Smooth muscle cell (in vitro differentiated cells): ENCODE results near the gene KCNN1. TPM values are rescaled to one million over a fixed set of nuclear protein-coding genes. Genes with fewer than 3 reads are reported as not detected.

ENCODE experiments used
- DNase-seq: peaks from one replicate; lab custom pipeline; 2025; ENCODE audit not compliant: unreplicated experiment; lab: John Stamatoyannopoulos, UW
- H2AFZ ChIP-seq: fragments of 200-600 bp; sonication (generic); 2 replicates; pipeline ENCODE4 v1.6.0; 2016; ENCODE audit warnings: antibody characterized with exemption, low read depth, mild to moderate bottlenecking
- H3F3A ChIP-seq: fragments of 200-600 bp; sonication (generic); 2 replicates; pipeline ENCODE4 v1.6.0; 2017; ENCODE audit warnings: antibody characterized with exemption, low read depth
- H3K27ac ChIP-seq: fragments of 200-600 bp; sonication (generic); 2 replicates; pipeline ENCODE4 v1.5.1; 2016; ENCODE audit warnings: low read depth, mild to moderate bottlenecking
- H3K27me3 ChIP-seq: fragments of 200-600 bp; sonication (generic); 2 replicates; pipeline ENCODE4 v1.6.1; 2016; ENCODE audit warnings: low read depth, mild to moderate bottlenecking
- H3K36me3 ChIP-seq: fragments of 200-600 bp; sonication (generic); 2 replicates; pipeline ENCODE4 v1.5.1; 2016; ENCODE audit warnings: low read depth
- H3K4me1 ChIP-seq: fragments of 200-600 bp; sonication (generic); 2 replicates; pipeline ENCODE4 v1.5.1; 2016; ENCODE audit warnings: low read depth
- H3K4me2 ChIP-seq: fragments of 200-600 bp; sonication (generic); 2 replicates; pipeline ENCODE4 v1.6.0; 2016; ENCODE audit warnings: mild to moderate bottlenecking
- H3K4me3 ChIP-seq: fragments of 200-600 bp; sonication (generic); 2 replicates; pipeline ENCODE4 v1.5.1; 2016; ENCODE audit warnings: mild to moderate bottlenecking
- H3K79me2 ChIP-seq: fragments of 200-600 bp; sonication (generic); 2 replicates; pipeline ENCODE4 v1.6.0; 2016; ENCODE audit warnings: low read depth, mild to moderate bottlenecking
- H3K9ac ChIP-seq: fragments of 200-600 bp; sonication (generic); 2 replicates; pipeline ENCODE4 v1.6.0; 2016; ENCODE audit warnings: low read depth
- H3K9me3 ChIP-seq: fragments of 200-600 bp; sonication (generic); replicated peaks from 2 replicates; pipeline ENCODE4 v1.5.1; 2016; ENCODE audit warnings: low read depth
- H4K20me1 ChIP-seq: fragments of 200-600 bp; sonication (generic); 2 replicates; pipeline ENCODE4 v1.6.0; 2016; ENCODE audit warnings: low read depth
- WGBS: methylation state at CpG from one replicate; pipeline ENCODE4 v1.1.7; 2016; ENCODE audit warnings: low lambda C conversion rate; 5-methylcytosine and 5-hydroxymethylcytosine counted together
- polyA plus RNA-seq: library from polyadenylated mRNA; unstranded; fragments of >200 nt; fragmentation: Nextera tagmentation; extraction: Ambion mirVana; gene quantifications from 2 replicates; pipeline ENCODE4 v1.2.1, GENCODE V29; 2016
- total RNA-seq: library from RNA; depleted of rRNA; stranded (reverse); fragments of >200 nt; gene quantifications from 2 replicates; pipeline ENCODE4 v1.2.3, GENCODE V29; 2014
- TF ChIP-seq, protein P1 (sequence below): fragments of 200-600 bp; sonication (generic); IDR thresholded peaks from 2 replicates; pipeline ENCODE4 v1.5.1; 2017; ENCODE audit warnings: borderline replicate concordance, mild to moderate bottlenecking, antibody characterized with exemption; ENCODE audit not compliant: insufficient read depth, poor library complexity, severe bottlenecking

KCNN1 gene
- total and polyA plus RNA-seq, 2 experiments from 2014 or later: 0.22 to 4.2 TPM

DNA sequence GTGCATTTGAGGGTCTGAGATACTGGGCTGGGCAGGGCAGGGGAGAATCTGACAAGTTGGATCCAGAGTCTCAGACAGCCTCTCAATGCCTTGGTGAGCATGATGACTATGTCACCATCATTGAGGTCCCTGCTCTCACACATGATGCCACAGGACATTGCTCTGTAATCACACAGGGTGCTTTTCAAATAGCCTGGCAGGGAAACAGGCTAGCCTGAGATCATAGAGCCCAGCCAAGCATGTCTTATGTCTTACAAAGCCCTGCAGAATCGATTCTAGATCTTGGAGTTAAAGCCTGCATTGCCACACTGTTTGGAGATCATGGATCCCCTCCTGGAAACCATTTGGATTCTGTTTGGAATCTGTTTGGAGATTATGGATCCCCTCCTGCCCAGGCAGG lies 5.3 kb downstream of the KCNN1 start:
- H3K27ac ChIP-seq: no peak overlapping the region
- H3K79me2 ChIP-seq: no peaks in the 10 kb centered on the region
- peaks cover 6% of the 10 kb centered on the region for H3K27me3 ChIP-seq
- H3K9ac ChIP-seq: no peak overlapping the region
- DNase-seq: no peak
- H3F3A ChIP-seq: no peaks in the 10 kb centered on the region
- H3K36me3 ChIP-seq: no peaks in the 10 kb centered on the region
- 89% methylated on average over 1 of the region's 1 CpG for WGBS
- H3K4me1 ChIP-seq: no peaks in the 10 kb centered on the region
- H3K4me3 ChIP-seq: no peak overlapping the region
- no peaks in the 10 kb centered on the region for H4K20me1 ChIP-seq
- no peak overlapping the region for H2AFZ ChIP-seq
- H3K4me2 ChIP-seq: no peak overlapping the region
- no peaks in the 10 kb centered on the region for H3K9me3 ChIP-seq
- TF ChIP-seq, protein P1, sequence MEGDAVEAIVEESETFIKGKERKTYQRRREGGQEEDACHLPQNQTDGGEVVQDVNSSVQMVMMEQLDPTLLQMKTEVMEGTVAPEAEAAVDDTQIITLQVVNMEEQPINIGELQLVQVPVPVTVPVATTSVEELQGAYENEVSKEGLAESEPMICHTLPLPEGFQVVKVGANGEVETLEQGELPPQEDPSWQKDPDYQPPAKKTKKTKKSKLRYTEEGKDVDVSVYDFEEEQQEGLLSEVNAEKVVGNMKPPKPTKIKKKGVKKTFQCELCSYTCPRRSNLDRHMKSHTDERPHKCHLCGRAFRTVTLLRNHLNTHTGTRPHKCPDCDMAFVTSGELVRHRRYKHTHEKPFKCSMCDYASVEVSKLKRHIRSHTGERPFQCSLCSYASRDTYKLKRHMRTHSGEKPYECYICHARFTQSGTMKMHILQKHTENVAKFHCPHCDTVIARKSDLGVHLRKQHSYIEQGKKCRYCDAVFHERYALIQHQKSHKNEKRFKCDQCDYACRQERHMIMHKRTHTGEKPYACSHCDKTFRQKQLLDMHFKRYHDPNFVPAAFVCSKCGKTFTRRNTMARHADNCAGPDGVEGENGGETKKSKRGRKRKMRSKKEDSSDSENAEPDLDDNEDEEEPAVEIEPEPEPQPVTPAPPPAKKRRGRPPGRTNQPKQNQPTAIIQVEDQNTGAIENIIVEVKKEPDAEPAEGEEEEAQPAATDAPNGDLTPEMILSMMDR: no peak

DNA sequence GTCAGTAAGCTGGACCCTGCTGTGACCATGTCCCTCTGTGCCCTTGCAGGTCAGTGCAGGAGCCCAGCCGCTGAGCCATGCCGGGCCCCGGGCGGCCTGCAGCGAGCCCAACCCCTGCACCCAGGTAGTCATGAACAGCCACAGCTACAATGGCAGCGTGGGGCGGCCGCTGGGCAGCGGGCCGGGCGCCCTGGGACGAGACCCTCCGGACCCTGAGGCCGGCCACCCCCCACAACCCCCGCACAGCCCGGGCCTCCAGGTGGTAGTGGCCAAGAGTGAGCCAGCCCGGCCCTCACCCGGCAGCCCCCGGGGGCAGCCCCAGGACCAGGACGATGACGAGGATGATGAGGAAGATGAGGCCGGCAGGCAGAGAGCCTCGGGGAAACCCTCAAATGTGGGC lies 6.9 kb downstream of the KCNN1 start:
- Histone ChIP-seq H4K20me1 (no peaks in the 10 kb centered on the region), H3K4me2 (no peak overlapping the region), H3K4me1 (no peaks in the 10 kb centered on the region), H3K9ac (no peak overlapping the region), H3K27me3 (no peaks in the 10 kb centered on the region), H3K9me3 (no peaks in the 10 kb centered on the region), H3K27ac (no peak overlapping the region), H3K36me3 (no peaks in the 10 kb centered on the region), H3K79me2 (no peaks in the 10 kb centered on the region), H3F3A (no peaks in the 10 kb centered on the region), H3K4me3 (no peak overlapping the region), H2AFZ (no peak overlapping the region)
- 96% methylated on average over 16 of the region's 23 CpGs for WGBS
- TF ChIP-seq, protein P1: no peak
- no peak for DNase-seq

- no peaks in the 10 kb centered on the region for H3K9me3 ChIP-seq
- no peaks in the 10 kb centered on the region for H3F3A ChIP-seq
- 84% methylated on average over 6 of the region's 6 CpGs for WGBS
- H3K36me3 ChIP-seq: no peaks in the 10 kb centered on the region
- H3K79me2 ChIP-seq: no peaks in the 10 kb centered on the region
- no peak overlapping the region for H3K9ac ChIP-seq
- TF ChIP-seq, protein P1: no peak
- no peaks in the 10 kb centered on the region for H3K27me3 ChIP-seq
- no peaks in the 10 kb centered on the region for H4K20me1 ChIP-seq
- DNase-seq: no peak
- H2AFZ ChIP-seq: no peak overlapping the region
- H3K27ac ChIP-seq: no peak overlapping the region
- no peaks in the 10 kb centered on the region for H3K4me1 ChIP-seq
- H3K4me3 ChIP-seq: no peak overlapping the region
- H3K4me2 ChIP-seq: no peak overlapping the region
Observed at GRCh38 chr19:17974551-17974950, 7.6 kb downstream of the KCNN1 start.

GRCh38 chr19:17975032-17975431 lies 8.1 kb downstream of the KCNN1 start:
- no peaks in the 10 kb centered on the region for H4K20me1 ChIP-seq
- H3K79me2 ChIP-seq: no peaks in the 10 kb centered on the region
- no peak overlapping the region for H3K27ac ChIP-seq
- WGBS: 89% methylated on average over 8 of the region's 8 CpGs
- no peak overlapping the region for H3K4me3 ChIP-seq
- H3K4me1 ChIP-seq: no peaks in the 10 kb centered on the region
- H2AFZ ChIP-seq: no peak overlapping the region
- H3K4me2 ChIP-seq: no peak overlapping the region
- no peaks in the 10 kb centered on the region for H3K36me3 ChIP-seq
- TF ChIP-seq, protein P1: no peak
- DNase-seq: no peak
- H3K9ac ChIP-seq: no peak overlapping the region
- no peaks in the 10 kb centered on the region for H3K27me3 ChIP-seq
- no peaks in the 10 kb centered on the region for H3F3A ChIP-seq
- H3K9me3 ChIP-seq: no peaks in the 10 kb centered on the region
